ENCODE measurements around the gene ANKRD40.

GRCh38 chr17:50689251-50689650, 18.5 kb downstream of the ANKRD40 start:
- TF ChIP-seq, protein P1, sequence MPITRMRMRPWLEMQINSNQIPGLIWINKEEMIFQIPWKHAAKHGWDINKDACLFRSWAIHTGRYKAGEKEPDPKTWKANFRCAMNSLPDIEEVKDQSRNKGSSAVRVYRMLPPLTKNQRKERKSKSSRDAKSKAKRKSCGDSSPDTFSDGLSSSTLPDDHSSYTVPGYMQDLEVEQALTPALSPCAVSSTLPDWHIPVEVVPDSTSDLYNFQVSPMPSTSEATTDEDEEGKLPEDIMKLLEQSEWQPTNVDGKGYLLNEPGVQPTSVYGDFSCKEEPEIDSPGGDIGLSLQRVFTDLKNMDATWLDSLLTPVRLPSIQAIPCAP (CRISPR knock-in tag; IDR thresholded peaks at IDR 0.05): no peak
- TF ChIP-seq, protein P2, sequence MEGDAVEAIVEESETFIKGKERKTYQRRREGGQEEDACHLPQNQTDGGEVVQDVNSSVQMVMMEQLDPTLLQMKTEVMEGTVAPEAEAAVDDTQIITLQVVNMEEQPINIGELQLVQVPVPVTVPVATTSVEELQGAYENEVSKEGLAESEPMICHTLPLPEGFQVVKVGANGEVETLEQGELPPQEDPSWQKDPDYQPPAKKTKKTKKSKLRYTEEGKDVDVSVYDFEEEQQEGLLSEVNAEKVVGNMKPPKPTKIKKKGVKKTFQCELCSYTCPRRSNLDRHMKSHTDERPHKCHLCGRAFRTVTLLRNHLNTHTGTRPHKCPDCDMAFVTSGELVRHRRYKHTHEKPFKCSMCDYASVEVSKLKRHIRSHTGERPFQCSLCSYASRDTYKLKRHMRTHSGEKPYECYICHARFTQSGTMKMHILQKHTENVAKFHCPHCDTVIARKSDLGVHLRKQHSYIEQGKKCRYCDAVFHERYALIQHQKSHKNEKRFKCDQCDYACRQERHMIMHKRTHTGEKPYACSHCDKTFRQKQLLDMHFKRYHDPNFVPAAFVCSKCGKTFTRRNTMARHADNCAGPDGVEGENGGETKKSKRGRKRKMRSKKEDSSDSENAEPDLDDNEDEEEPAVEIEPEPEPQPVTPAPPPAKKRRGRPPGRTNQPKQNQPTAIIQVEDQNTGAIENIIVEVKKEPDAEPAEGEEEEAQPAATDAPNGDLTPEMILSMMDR (IDR thresholded peaks at IDR 0.05): no peak
- TF ChIP-seq, protein P3, sequence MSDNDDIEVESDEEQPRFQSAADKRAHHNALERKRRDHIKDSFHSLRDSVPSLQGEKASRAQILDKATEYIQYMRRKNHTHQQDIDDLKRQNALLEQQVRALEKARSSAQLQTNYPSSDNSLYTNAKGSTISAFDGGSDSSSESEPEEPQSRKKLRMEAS (CRISPR knock-in tag; IDR thresholded peaks at IDR 0.05): no peak
- no peak for TF ChIP-seq E2F4 (CRISPR knock-in tag; IDR thresholded peaks at IDR 0.05; ENCODE audit: borderline replicate concordance, low read depth)
- TF ChIP-seq E2F5 (CRISPR knock-in tag; IDR thresholded peaks at IDR 0.05): no peak
- TF ChIP-seq SP1 (CRISPR knock-in tag; conservative IDR thresholded peaks at IDR 0.05): no peak
- TF ChIP-seq TCF7 (CRISPR knock-in tag; IDR thresholded peaks at IDR 0.05; ENCODE audit: low read depth): no peak
- no peak for TF ChIP-seq CREB1 (CRISPR knock-in tag; IDR thresholded peaks at IDR 0.05)
- no peak for TF ChIP-seq SMAD3 (CRISPR knock-in tag; IDR thresholded peaks at IDR 0.05; ENCODE audit: borderline replicate concordance)
- TF ChIP-seq CDX4 (CRISPR knock-in tag; IDR thresholded peaks at IDR 0.05; ENCODE audit: borderline replicate concordance): no peak
- TF ChIP-seq NFYB (CRISPR knock-in tag; conservative IDR thresholded peaks at IDR 0.05; ENCODE audit: low read depth): no peak
